Measurements from ENCODE around the gene ADAMTS9.

The ADAMTS9 gene

GRCh38 chr3:64559588-64559987 lies 128.2 kb downstream of the ADAMTS9 start:
- no peak for DNase-seq (ENCODE audit: low read depth)
- no peak for TF ChIP-seq CTCF (IDR thresholded peaks at IDR 0.05; ENCODE audit: insufficient read depth, low read depth, low read length, missing control alignments)
- H3K4me3 ChIP-seq (ENCODE audit: low read depth, low read length) = no peak overlapping the region

GRCh38 chr3:64556046-64556445 lies 131.8 kb downstream of the ADAMTS9 start:
- H3K4me3 ChIP-seq (ENCODE audit: low read depth, low read length) = no peak overlapping the region
- no peak for TF ChIP-seq CTCF (IDR thresholded peaks at IDR 0.05; ENCODE audit: insufficient read depth, low read depth, low read length, missing control alignments)
- DNase-seq (ENCODE audit: low read depth) = no peak

- H3K4me3 ChIP-seq (ENCODE audit: low read depth, low read length) = no peak overlapping the region
- no peak for DNase-seq (ENCODE audit: low read depth)
- TF ChIP-seq CTCF (IDR thresholded peaks at IDR 0.05; ENCODE audit: insufficient read depth, low read depth, low read length, missing control alignments) = no peak
Observed at GRCh38 chr3:64555351-64555750, 132.4 kb downstream of the ADAMTS9 start.

DNA sequence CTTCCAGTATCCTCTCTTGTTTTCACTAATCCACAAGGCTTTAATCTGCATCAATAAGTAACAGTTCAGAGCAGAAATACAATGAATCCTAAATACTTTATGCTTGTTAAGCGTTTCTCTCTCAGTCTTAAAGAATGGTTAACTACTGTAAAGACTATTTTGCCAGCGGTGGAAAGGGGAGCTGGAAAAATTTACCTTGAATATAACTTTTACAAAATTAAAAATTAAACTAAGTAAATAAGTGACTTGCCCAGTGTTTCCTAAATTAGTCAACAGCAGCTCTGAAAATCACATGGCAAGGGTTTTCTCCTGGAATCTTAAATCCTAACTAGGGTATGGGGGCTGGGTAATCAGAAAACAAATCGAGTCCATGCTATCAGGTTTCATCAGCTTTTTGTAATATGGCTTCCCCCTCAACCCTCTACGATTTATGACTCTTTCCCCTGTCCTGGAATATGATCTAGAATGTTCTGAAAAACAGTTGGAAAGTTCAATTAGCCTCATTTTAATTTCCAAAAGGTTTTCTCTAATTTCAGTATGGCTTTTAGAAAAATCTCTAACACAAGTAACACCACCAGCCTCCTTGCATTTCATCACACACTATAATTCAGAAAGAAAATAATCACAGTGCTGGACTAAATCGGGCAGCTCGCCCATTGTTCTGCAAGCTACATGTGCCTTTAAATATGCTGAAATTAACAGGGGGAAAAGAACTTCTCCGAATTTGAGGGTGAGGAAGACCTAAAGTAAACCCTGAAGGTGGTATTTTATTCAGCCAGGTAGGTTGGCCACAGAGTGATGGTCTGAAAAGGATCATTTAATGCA lies 133.5 kb downstream of the ADAMTS9 start:
- TF ChIP-seq CTCF (IDR thresholded peaks at IDR 0.05; ENCODE audit: insufficient read depth, low read depth, low read length, missing control alignments) = no peak
- DNase-seq (ENCODE audit: low read depth) = no peak

DNA sequence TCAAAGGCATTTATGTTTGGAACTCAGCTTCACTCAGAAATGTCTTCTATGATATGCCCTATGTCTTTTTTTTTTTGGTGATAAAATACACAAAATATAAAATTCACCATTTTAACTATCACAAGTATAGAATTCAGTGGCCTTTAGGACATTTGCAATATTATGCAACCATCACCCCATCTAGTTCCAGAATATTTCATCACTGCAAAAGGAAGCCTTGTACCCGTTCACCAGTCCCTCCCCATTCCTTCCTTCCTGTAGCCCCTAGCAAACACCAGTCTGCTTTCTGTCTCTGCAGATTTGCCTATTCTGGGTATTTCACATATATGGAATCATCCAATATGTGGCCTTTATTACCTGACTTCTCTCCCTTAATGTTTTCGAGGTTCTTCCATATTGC lies 134.8 kb downstream of the ADAMTS9 start:
- H3K4me3 ChIP-seq (ENCODE audit: low read depth, low read length) = no peak overlapping the region
- TF ChIP-seq CTCF (IDR thresholded peaks at IDR 0.05; ENCODE audit: insufficient read depth, low read depth, low read length, missing control alignments) = no peak
- DNase-seq (ENCODE audit: low read depth) = no peak

More for the DNA sequence above, 133.5 kb downstream of the ADAMTS9 start:
- no peak overlapping the region for H3K4me3 ChIP-seq (ENCODE audit: low read depth, low read length)

DNA sequence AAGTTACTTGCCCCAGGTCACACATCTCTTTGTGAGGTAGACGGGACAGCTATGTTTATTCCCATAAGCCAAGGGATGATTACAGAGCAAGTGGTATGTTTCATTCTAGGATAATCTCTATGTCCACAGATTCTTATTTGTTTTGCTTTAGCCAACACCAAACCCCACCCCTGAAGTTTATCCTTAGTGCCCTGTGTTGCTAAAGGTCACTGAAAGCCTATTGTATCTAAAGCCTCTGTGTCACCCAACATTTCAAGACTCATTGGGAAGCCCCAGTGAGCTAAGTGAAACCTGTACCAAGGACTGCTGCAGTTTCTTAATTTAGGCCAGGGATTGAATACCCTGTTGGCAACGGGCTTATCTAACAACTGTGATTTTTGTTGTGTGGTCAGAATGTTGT lies 135.6 kb downstream of the ADAMTS9 start:
- no peak overlapping the region for H3K4me3 ChIP-seq (ENCODE audit: low read depth, low read length)
- no peak for DNase-seq (ENCODE audit: low read depth)
- no peak for TF ChIP-seq CTCF (IDR thresholded peaks at IDR 0.05; ENCODE audit: insufficient read depth, low read depth, low read length, missing control alignments)

GRCh38 chr3:64551697-64552096 lies 136.1 kb downstream of the ADAMTS9 start:
- DNase-seq (ENCODE audit: low read depth) = no peak
- H3K4me3 ChIP-seq (ENCODE audit: low read depth, low read length) = no peak overlapping the region
- no peak for TF ChIP-seq CTCF (IDR thresholded peaks at IDR 0.05; ENCODE audit: insufficient read depth, low read depth, low read length, missing control alignments)
